HG02642 (cell line): ENCODE measurements around the gene HPCAL1.

Experiments
- ATAC-seq: cut with Tn5 transposase; IDR thresholded peaks from one replicate; pipeline ENCODE4 v1.9.1; 2021; ENCODE audit warnings: mild to moderate bottlenecking; ENCODE audit not compliant: unreplicated experiment, poor library complexity

The HPCAL1 gene

GRCh38 chr2:10345813-10346212 lies 43.1 kb downstream of the HPCAL1 start:
- no peak for ATAC-seq

GRCh38 chr2:10346929-10347561 lies 44.3 kb downstream of the HPCAL1 start:
- no peak for ATAC-seq

GRCh38 chr2:10347562-10347948 lies 44.9 kb downstream of the HPCAL1 start:
- no peak for ATAC-seq

GRCh38 chr2:10348891-10349290 lies 46.2 kb downstream of the HPCAL1 start:
- ATAC-seq = no peak

GRCh38 chr2:10350761-10351160 lies 48.1 kb downstream of the HPCAL1 start:
- no peak for ATAC-seq

GRCh38 chr2:10352361-10352760 lies 49.7 kb downstream of the HPCAL1 start:
- no peak for ATAC-seq

- ATAC-seq = no peak
Observed at GRCh38 chr2:10352972-10353371, 50.3 kb downstream of the HPCAL1 start.

GRCh38 chr2:10353931-10354330 lies 51.2 kb downstream of the HPCAL1 start:
- no peak for ATAC-seq

GRCh38 chr2:10354399-10354798 lies 51.7 kb downstream of the HPCAL1 start:
- no peak for ATAC-seq

- no peak for ATAC-seq
Observed at GRCh38 chr2:10355471-10356438, 53.1 kb downstream of the HPCAL1 start.

GRCh38 chr2:10356439-10356811 lies 53.7 kb downstream of the HPCAL1 start:
- no peak for ATAC-seq

GRCh38 chr2:10357193-10358169 lies 54.8 kb downstream of the HPCAL1 start:
- no peak for ATAC-seq

- ATAC-seq = no peak
Observed at GRCh38 chr2:10359246-10359645, 56.5 kb downstream of the HPCAL1 start.

- ATAC-seq = no peak
Observed at GRCh38 chr2:10359731-10360329, 57.1 kb downstream of the HPCAL1 start.

GRCh38 chr2:10360460-10360849 lies 57.8 kb downstream of the HPCAL1 start:
- ATAC-seq = no peak

- ATAC-seq = no peak
Observed at GRCh38 chr2:10360850-10361588, 58.3 kb downstream of the HPCAL1 start.

- no peak for ATAC-seq
Observed at GRCh38 chr2:10362096-10362897, 59.6 kb downstream of the HPCAL1 start.

GRCh38 chr2:10362898-10363454 lies 60.3 kb downstream of the HPCAL1 start:
- ATAC-seq = no peak
